Kidney glomerular epithelial cell (primary cell): ENCODE data around the gene TTC33.
A peak's percentile ranks its signal among the peaks of the same experiment; 100 is the strongest.

ENCODE experiments used
- DNase-seq: peaks from one replicate; lab custom pipeline; 2025; lab: John Stamatoyannopoulos, UW

The TTC33 gene

DNA sequence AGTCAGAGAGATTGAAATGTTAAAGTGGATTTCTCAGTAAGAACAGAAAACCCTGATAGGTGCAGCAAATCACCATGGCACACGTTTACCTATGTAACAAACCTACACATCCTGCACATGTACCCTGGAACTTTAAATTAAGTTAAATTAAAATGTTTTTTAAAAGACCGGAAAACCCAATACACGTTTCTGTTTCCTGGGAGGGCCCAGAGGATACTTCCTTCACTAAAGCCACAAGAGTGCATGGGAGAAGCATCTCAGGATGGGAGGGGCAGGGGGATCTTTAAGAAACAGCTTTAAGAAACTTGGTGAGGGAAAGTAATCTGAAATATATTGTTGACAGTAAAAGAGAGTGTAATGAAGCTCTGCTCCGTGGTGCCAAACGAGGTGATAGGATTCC lies 240.8 kb downstream of the TTC33 start:
- DNase-seq: no peak

DNA sequence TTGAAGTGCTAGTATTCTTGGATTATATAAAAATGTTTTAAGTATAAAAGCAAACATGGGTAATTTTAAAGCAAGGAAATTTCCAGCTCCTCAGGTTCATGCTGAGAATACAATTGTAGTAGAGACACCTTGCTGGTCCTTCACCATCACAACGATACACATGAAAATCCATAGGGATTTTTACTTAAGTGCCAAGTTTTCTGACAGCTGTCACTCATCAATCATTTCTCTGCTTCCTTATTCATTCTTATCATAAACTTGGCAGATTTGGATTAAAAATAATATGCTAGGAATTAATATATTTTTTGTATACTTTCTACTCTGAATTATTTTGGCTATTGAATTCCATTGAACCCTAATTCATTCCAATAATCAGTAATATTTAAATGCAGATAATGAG lies 244.0 kb downstream of the TTC33 start:
- no peak for DNase-seq

DNA sequence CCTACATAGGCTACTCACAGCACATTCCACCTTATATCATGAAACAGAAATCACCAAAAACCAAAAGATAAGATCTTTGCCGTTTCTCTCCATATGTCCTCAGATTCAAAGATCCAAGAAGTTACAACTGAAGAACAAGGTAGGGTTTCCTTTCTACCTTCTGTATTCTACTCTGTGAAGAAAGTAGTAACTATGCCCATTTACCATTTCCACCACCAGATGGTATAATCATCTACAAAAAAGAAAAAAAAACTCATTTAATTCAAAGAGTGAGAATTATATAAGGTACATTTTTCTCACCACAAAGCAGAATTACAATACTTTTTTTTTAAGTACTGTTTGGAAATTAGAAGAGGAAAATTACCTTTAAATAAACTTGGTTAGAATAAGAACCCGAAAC lies 248.7 kb downstream of the TTC33 start:
- DNase-seq: no peak

DNA sequence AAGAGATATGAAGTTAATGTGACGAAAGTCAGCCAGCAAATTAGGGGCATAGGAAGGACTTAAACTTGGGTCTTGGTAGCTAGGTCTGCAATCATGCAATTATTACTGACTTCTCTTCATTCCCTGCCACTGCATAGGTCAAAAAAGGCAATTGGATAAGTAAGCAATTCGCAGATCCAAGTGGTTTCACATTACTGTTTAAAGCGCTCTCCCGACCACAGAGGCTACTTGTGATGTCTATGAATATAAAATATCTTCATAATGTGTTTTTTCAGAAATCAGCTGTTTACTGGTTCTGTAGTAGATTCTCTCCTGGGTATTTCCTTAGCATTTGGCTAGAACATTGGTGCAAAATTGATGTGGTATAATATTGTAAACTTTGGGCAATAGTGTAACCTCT lies 250.7 kb downstream of the TTC33 start:
- DNase-seq: no peak

DNA sequence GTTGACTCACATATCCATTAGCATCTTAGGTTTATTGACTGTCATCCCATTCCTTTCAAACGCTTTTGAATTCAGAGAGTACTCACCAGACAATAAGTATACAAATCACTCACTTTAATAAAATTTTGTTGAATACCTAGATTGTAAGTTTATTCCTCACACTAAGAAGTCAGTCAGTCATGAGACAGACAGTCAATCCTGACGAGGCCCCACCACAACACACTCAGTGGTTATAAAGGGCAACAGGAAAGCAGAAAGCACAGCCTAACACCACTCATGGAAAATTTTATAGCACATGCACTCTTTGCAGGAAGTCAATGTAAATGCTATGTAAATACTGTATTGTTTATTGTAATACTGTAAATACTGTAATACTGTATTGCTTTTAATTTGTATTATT lies 252.3 kb downstream of the TTC33 start:
- DNase-seq: no peak

DNA sequence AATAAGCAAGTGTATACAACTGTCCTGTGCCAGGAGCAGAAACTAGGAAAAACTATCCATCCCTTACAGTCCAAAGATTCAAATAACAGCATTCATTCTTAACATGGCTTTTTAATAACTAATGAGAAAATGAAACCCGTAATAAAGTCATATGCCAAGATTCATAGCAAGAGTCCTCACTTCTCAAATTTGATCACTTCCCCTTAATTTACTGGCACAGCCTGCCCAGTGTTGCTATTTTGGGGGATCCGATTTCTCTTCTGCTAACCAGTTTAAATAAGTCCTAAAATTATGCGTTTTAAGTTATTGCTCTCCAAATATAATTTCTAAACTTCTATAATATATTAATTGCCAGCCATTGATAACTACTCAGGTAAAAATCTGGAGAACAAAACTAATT lies 253.0 kb downstream of the TTC33 start:
- DNase-seq: no peak

DNA sequence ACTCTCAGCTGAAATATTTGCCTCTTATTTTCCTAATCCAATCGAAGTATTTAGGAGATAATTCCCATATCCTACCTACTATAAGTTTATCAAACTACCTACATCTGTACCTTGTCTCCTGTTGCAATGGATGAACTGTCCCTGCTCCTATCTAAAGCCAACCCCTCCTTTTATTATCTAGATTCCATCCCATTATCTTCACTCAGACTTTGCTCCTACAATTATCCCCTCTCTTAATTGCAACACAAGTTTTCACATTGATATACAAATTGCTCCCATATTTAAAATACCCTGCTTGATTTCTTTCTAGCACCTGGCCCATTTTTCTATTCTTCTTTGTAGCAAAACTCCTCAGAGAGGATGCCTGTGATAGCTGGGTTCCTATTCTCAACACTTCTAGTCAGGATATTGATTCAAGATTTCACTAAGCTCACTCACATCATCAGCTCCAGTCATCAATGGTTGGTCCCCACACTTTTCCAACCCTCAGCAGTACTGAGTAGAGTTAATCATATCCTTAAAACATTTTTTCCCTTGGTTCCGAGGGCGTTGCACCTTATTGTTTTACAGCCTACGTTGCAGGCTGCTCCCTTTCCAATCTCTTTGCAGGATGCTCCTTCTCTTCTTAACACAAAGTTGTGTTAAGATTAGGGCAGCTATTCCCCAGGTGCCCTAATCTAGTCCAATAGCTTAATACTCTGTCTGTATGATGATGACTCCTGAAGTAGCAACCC lies 253.9 kb downstream of the TTC33 start:
- no peak for DNase-seq

DNA sequence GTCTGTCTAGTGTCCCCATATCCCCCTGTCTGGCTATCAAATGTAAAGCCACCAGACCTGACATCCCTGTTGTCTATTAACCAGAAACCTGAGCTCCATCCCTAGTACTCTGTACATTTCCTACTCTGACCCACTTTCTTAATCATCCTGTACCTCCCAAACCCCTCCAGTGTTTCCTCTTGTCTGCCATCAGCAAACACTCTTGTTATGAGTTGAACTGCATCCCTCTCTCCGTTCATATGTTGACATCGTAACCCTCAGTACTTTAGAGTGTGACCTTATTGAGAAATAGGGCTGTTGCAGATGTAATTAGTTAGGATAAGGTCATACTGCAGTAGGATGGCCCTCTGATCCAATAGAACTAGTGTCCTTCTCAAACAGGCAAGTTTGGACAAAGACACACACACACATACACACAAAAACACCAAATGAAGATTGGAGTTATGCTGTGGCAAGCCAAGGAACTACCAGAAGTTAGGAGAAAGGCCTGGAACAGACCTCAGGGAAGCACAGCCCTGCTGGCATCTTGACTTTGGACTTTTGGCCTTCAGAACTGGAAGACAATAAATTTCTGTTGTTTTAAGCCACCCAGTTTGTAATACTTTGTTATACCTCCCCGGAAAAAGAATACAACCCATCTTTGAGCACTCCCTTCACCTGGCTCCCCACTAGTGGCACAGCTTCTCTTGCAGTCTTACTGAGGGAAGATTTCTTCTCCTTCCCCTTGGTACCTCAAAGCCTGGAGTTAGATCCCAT lies 256.1 kb downstream of the TTC33 start:
- DNase-seq: no peak

DNA sequence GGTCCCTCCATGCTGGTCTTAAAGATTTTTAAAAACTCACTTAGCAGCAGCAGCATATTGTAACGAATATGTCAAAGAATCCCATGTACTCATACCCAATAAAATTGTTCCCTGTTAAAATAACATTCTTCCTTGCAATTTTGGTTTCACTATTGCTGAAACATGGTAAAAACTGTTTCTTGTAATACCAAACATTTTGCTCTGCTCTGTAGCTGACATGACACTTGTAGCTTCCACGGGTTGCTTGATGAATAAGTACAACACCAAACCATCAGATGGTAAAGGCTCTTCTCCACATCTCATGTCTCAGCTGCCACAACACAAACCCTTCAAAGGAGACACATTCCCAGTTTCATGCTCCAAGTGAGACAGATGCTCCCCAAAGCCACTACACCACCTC lies 256.8 kb downstream of the TTC33 start:
- no peak for DNase-seq

DNA sequence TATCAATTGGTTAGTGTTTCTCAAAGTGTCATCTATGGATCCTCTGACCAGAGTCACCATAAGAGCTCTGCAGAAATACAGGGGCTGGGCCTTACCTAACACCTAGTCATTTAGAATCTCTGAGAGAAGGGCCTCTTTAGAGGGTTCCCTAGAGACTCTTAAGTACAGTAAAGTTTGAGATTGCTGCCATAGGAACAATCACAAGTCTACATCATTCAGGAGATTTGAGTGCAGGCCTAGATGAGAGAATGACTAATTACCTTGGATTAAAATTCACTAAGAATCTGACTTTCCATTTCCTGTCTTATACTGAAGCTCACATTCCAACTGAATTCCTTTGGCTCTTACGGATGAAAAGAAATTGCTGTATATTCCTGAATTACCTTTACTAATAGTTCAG lies 258.2 kb downstream of the TTC33 start:
- DNase-seq: peak; percentile 75

DNA sequence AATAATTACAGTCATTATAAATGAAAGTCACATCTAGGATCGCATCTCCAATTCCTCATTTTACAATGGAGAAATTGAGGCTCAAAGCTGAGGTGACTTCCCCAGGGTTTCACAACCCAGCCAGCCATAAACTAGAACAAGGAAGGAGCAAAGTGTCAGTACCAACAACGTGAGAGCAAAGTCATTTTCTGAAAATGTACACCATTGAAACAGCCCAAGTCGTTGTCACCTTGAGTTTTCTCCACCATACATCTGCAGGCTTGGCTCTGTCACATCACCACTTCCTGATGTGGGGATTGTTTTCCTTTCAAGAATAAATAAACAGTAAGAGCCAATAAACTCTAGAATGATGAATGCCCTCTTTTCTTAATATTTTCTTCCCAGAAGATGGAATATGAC lies 260.5 kb downstream of the TTC33 start:
- no peak for DNase-seq

DNA sequence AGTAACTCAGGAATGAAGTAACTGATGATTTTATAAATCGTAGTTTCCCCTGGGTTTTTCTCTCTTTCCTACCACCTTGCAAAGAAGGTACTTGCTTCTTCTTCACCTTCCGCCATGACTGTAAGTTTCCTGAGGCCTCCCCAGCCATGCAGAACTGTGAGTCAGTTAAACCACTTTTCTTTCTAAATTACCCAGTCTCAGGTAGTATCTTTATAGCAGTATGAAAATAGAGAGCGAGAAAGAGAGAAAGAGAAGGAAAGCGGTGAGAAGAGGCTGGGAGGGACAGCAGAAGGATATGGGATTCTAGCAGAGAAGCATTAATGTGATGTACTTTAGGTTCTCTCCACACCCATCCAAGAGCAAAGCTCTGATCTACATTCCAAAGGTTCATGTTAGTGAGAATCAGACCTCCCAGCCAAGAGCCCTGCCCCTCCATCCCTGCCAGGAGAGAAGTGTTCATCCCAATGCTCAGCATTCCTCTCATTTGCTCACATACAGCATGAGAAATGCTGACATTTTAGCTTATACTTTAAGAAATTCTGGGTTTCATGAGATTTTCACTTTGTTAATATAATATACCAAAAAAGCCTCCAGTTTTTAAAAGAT lies 261.0 kb downstream of the TTC33 start:
- DNase-seq: no peak

DNA sequence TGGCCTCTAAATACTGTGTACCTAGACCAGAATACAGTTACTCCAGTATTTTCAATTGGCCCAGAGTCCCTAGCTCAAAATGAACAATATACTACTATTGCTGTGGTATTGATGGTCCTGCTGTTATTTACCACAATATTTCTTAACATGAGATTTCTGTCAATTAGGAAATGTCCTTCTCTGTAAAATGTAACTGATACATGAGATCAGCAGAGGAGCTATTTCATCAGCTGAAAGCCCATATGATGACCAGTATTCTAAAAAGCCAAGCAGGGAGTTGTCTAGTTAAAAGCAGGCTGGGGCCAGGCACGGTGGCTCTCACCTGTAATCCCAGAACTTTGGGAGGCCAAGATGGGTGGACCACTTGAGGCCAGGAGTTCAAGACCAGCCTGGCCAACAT lies 263.7 kb downstream of the TTC33 start:
- no peak for DNase-seq

DNA sequence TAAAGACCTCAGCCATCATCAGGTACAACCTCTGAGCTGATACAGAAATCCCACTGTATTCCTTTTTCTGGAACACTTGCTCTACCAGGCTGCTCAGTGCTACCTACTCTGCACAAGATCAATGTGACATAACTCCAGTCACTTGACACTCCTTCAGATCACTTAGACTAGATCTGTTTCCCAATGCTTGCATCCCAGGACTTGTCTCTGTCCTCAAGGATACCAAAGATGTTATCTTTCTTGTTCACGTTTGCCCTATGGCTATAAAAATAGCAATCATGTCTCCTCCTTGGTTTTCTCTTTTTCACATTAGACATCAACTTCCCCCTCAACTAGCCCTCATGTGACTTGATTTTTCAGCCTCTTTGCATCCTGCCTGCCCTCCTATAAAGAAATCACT lies 264.1 kb downstream of the TTC33 start:
- no peak for DNase-seq

DNA sequence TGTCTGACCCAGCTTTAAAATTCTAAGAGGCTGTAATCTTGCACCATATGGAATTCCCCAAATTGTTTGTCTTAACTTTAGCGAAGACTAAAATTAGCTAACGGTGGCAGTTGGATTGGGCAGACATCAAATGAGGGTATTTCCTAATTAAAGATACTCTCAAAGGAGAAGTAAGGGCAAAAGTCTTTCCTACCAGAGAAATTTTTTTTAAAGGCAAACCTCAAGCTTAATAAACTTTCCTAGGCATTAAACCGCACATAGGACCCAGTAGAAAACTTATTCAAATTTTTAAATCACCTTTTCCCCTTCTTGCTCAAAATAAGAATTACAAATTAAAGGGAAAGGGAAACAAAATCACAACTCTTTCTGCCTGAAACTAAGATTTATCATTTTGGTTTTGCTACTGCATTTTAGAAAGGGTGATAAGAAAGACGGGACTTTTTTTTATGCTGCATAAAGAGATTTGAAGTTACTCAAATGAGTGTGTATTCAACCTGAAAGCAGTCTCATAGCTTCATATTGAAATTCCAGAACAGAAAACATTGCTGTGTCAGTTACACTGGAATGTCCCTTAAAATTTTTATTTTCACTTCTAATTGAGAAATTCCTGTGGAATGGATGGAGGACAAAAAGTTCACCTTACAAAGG lies 265.2 kb downstream of the TTC33 start:
- peak; percentile 13 for DNase-seq

DNA sequence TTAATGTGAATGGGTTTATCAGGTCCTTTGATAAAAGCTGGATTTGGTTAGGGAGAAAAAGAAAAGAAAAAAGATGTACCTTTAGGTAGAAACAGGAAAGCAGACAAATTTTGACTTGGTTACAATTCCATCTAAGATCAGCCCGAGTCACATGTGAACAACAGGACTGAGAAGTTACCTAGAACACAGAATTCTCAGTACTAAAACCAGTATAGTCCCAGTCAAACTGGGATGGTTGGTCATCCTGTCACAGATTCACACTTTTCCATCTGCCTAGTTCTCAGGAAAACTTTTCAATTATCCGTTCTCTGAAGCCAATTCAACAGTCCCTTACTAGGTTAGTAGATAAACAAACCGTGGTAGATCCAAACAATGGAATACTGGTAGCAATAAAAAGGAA lies 266.3 kb downstream of the TTC33 start:
- no peak for DNase-seq

DNA sequence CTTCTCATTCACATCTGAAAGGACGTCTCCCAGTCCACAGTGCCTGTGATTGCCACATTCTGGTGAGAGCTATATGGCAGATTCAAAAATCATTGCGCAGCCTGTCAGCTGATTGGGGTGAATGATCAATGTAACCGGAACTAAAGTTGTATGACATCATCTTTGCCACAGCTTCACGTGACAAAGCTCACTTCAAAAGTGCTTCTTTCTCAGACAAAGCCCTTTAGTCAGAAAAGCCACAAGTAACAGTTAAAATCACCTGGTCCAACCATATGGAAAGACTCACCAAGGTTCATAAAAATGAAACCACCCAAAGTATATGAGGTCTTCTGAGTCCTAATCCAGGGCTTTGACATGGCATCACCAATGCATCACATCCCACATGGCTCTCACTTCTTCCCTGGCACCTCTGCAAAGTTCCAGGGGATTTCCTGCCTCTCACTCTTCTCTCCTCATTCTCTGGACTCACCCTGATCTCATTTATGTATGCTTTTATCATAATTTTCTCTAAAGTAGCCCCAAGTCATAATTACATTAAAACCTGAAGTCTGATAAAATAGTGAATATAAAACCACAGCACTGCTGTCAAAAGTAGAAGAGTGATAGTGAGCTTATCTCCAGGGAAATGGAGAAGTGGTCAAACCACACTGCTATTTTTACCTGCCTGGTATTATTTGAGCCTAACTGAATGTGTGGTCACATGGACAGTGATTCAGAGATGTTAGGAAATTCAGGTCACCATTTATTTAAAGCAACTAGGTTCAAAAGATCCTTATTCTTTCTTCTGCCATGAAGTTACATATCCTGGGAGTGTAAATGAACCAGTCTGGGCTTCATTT lies 269.1 kb downstream of the TTC33 start:
- peak; percentile 44 for DNase-seq

DNA sequence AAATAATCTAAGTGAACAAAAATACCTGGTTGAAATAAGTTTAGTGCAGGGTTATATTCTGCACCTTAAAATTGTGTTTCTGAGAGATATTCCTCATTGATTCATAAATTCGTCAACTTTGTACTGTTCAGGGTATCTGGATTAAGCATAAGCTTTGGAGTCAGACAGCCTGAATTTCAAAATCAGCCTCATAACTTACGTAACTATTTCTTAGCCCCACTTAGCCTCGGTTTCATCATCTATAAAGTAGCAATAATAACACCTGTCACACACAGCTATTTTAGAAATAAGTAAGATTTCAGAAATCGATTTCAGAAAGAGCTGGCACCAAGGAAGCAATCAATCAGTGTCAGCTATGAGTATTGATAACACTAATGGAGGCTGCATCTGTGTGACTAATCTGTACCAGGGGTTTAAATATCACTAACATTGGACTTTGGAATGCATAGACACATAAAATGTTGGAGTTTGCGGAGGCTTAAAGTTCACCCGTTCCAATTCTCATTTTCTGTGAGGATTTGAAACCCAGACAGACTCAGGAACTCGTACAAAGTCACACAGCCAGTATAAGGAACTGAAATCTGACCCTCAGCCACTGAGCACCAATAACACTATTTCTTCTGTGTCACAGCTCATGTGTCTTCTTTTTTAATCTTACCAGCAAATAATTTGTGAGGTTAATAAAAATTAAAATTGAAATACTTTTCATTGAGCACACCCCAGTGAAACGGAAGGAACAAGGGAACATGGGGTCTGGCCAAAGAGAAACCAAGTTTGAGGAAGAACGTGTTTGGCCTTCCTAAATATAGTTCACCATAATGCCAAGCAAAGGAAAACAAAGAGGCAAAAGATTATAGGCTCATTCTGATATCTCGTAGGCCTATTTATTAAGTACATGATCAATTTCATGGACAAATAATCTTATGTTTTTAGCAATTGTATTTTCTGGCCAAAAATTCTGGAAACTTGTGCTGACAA lies 270.5 kb downstream of the TTC33 start:
- no peak for DNase-seq

DNA sequence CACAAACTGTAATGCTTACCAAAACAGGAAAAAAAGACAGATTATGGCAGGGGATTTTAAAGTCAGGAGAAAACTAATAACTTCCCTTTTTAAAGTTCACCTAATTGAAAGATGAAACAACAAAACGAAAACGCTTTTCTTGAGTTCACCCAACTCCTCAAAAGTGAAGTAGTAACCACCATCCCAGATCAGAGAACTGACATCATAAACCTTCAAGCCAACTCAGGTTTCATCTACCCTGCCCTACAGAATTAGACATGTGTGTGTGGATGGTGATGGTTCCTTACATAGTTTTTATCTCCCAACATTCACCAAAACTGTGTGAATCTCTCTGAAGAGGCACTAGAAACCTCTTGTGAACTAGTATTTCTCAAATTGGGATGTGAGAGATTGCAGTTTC lies 271.3 kb downstream of the TTC33 start:
- no peak for DNase-seq

DNA sequence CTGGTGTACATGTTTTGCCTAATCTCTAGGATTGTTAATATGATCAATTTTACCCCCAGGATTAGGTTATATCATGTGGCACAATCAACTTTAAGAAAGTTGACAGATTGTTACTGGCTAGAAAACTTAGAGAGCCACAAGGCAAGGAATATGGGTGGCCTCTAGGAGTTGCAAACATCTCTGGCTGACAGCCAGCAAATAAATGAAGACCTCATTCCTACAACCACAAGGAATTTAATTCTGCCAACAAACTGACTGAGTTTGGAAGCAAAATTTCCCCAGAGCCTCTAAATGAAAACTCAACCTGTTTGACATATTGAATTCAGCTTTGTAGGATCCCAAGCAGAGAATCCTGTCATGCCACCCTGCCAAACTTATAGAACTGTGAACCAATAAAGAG lies 272.4 kb downstream of the TTC33 start:
- DNase-seq: no peak

DNA sequence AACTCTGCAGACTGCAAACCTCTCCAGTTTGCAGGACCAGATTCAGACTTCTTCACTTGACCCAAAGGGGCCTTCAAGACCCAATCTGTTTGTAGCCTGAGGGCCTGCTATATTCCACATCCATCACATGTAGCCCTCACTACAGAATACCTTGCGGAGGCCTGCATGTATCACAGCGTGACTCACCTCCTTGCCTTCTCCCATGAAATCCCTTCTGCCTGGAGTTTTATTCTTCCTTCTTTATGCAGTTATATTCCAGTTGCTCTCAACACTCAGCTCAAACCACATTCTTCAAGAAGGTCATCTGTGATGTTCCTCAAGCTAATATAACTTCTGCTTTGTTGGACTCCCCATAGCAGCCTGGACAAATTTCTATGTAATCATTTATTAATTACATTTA lies 274.5 kb downstream of the TTC33 start:
- DNase-seq: no peak
